Stimulated activated CD4-positive, alpha-beta T cell treated with anti-CD3 and anti-CD28 coated beads, Interleukin-12 subunit alpha, Interleukin-12 subunit beta, amount 100 ng/mL, for 24 hours (primary cell): ENCODE data around the gene LYPLAL1.
"Not testable (repeated sequence)": the region's sequence is repeated elsewhere in the genome, so short reads cannot be mapped to it uniquely, and the experiment has no call there.

Source experiments
- DNase-seq, 2 experiments: peaks; one replicate each; pipeline ENCODE4 v3.0.0-alpha.2; 2020; ENCODE audit warnings: low read depth in 2 of 2

LYPLAL1 gene

GRCh38 chr1:219163401-219163954 lies 10.2 kb upstream of the LYPLAL1 start:
- no peak for DNase-seq

GRCh38 chr1:219171192-219171935 lies 2.3 kb upstream of the LYPLAL1 start:
- DNase-seq = no peak

GRCh38 chr1:219172821-219173220 lies 857 bp upstream of the LYPLAL1 start:
- DNase-seq = no peak

- no peak for DNase-seq
These were observed 282 bp upstream of the LYPLAL1 start for GRCh38 chr1:219173434-219173757.

- no peak for DNase-seq
These were observed 958 bp downstream of the LYPLAL1 start for GRCh38 chr1:219174460-219175211.

- DNase-seq = no peak
These were observed 1.5 kb downstream of the LYPLAL1 start for GRCh38 chr1:219175212-219175564.

- no peak for DNase-seq
These were observed 2.5 kb downstream of the LYPLAL1 start for GRCh38 chr1:219176168-219176567.

- DNase-seq = no peak
These were observed 3.7 kb downstream of the LYPLAL1 start for GRCh38 chr1:219177363-219177762.

- DNase-seq = no peak
These were observed 4.3 kb downstream of the LYPLAL1 start for GRCh38 chr1:219177940-219178339.

GRCh38 chr1:219179293-219179692 lies 5.6 kb downstream of the LYPLAL1 start:
- no peak for DNase-seq

- DNase-seq = no peak
These were observed 10.7 kb downstream of the LYPLAL1 start for GRCh38 chr1:219184337-219184736.

- DNase-seq = no peak
These were observed 11.9 kb downstream of the LYPLAL1 start for GRCh38 chr1:219185486-219186117.

- DNase-seq = no peak
These were observed 14.7 kb downstream of the LYPLAL1 start for GRCh38 chr1:219188331-219188803.

- DNase-seq = no peak
These were observed 15.5 kb downstream of the LYPLAL1 start for GRCh38 chr1:219189021-219189824.

GRCh38 chr1:219189952-219190351 lies 16.3 kb downstream of the LYPLAL1 start:
- no peak for DNase-seq

GRCh38 chr1:219190605-219191004 lies 16.9 kb downstream of the LYPLAL1 start:
- DNase-seq = no peak

- not testable (repeated sequence) for DNase-seq
These were observed 22.2 kb downstream of the LYPLAL1 start for GRCh38 chr1:219195833-219196232.

- no peak for DNase-seq
These were observed 28.0 kb downstream of the LYPLAL1 start for GRCh38 chr1:219201656-219202055.

- no peak for DNase-seq
These were observed 28.9 kb downstream of the LYPLAL1 start for GRCh38 chr1:219202567-219202966.

- no peak for DNase-seq
These were observed 32.7 kb downstream of the LYPLAL1 start for GRCh38 chr1:219206350-219206749.

GRCh38 chr1:219209578-219209977 lies 35.9 kb downstream of the LYPLAL1 start:
- no peak for DNase-seq

- no peak for DNase-seq
These were observed 36.4 kb downstream of the LYPLAL1 start for GRCh38 chr1:219210067-219210466.
